Uterus (tissue), 4 donors: Measurements from ENCODE around the gene PSMC5. TPM values are rescaled to one million over a fixed set of nuclear protein-coding genes. Genes with fewer than 3 reads are reported as not detected.
A peak's percentile ranks its signal among the peaks of the same experiment; 100 is the strongest.

Experiments used
- DNase-seq, 2 donors: peaks; one replicate each; pipeline ENCODE4 v3.0.0-alpha.2; 2019 to 2020
- H3K27ac ChIP-seq, 2 donors: fragments of 200-600 bp; sonication (generic); 1 replicate in 1 of 2; 2 replicates in 1 of 2; pipeline ENCODE4 v1.5.1; 2016 to 2018
- H3K27me3 ChIP-seq, 2 donors: fragments of 200-600 bp; sonication (generic); one replicate each; pipeline ENCODE4 v1.5.1; 2018 to 2019; ENCODE audit warnings: control low read depth in 1 of 2
- H3K36me3 ChIP-seq, 2 donors: fragments of 200-600 bp; sonication (generic); one replicate each; pipeline ENCODE4 v1.5.1; 2019; ENCODE audit warnings: control low read depth in 1 of 2
- H3K4me1 ChIP-seq, 2 donors: fragments of 200-600 bp; sonication (generic); one replicate each; pipeline ENCODE4 v1.5.1; 2018 to 2019; ENCODE audit warnings: control low read depth in 1 of 2
- H3K4me3 ChIP-seq, 2 donors: fragments of 200-600 bp; sonication (generic); 1 replicate in 1 of 2; 2 replicates in 1 of 2; pipeline ENCODE4 v1.5.1; 2018 to 2019; ENCODE audit warnings: mild to moderate bottlenecking in 1 of 2
- H3K9me3 ChIP-seq, 2 donors: fragments of 200-600 bp; sonication (generic); one replicate each; pipeline ENCODE4 v1.5.1; 2019; ENCODE audit warnings: control low read depth in 1 of 2
- POLR2A ChIP-seq, 2 donors: fragments of 450-650 bp; IDR thresholded peaks; one replicate each; pipeline ENCODE4 v1.6.1; 2016; ENCODE audit warnings: antibody characterized with exemption in 2 of 2, mild to moderate bottlenecking in 1 of 2, moderate library complexity in 1 of 2
- intact Hi-C: fragments of 100-400 bp; cut with DNase I; formaldehyde crosslinking; loops from one replicate; pipeline ENCODE4 v1.15.1; 2023; ENCODE audit warnings: low total_unique reads
- total RNA-seq, 4 donors: library from RNA; depleted of rRNA in 3 of 4; stranded (reverse); fragments of >200 nt in 3 of 4; gene quantifications; one replicate each; pipeline versions ENCODE4 v1.1.0 to v1.2.4, GENCODE V29; 2014 to 2023
- TF ChIP-seq, protein P1 (sequence below), 4 experiments: fragments of 200-600 bp in 2 of 4; fragments of 450-650 bp in 2 of 4; sonication (generic) in 2 of 4; IDR thresholded peaks; one replicate each; pipeline ENCODE4 v1.5.1; 2016 to 2019; ENCODE audit warnings: antibody characterized with exemption in 4 of 4, mild to moderate bottlenecking in 2 of 4, moderate library complexity in 1 of 4
- donor health status: DM: yes; HTN: yes; CAD: no.

Gene PSMC5
- total RNA-seq, 4 donors from 2014 or later, result 12.6 to 103 (median 40.2) TPM

DNA sequence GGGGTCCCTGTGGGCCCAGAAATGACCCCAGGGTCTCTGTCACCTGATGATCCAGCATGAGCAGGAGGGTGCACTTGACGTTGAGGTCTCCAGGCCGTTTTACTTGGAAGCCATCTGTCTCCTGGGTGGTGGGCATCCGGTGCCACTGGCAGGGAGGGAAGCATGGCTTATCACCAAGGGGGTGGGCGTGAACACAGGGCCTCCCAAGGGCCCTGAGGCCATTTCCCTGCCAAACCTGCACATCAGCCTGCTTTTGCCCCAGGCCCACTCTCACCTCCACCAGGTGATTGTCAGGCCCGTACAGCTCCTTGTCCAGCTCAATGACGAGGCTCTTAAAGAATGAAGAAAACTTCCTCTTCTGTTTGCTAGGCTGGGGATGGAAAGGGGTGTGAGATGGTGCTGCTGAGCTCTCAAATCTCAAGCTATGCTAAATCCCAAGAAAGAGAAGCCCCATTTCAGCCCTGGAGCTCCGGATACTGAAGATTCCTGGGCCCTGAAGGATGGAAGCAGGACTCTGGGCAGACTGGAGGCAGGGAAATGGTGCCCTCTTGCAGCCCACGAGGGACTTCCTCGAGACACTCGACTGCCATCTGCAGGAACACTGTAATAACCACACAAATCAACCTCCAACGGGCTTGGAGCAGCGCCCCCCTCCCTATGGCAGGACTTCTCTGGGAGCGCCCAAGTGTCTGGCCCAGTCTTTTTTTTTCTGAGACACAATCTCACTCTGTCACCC, 7.4 kb downstream of the PSMC5 start:
- DNase-seq, result no peak
- Histone ChIP-seq H3K36me3 (no peaks in the 10 kb centered on the region), H3K27me3 (no peaks in the 10 kb centered on the region), H3K4me1 (peaks cover 7 to 15% of the 10 kb centered on the region in 2 donors), H3K9me3 (no peaks in the 10 kb centered on the region), H3K27ac (no peak overlapping the region), H3K4me3 (no peak overlapping the region)
- intact Hi-C loops, result no loop called here
- TF ChIP-seq POLR2A (IDR thresholded peaks at IDR 0.05), result no peak
- TF ChIP-seq, protein P1, sequence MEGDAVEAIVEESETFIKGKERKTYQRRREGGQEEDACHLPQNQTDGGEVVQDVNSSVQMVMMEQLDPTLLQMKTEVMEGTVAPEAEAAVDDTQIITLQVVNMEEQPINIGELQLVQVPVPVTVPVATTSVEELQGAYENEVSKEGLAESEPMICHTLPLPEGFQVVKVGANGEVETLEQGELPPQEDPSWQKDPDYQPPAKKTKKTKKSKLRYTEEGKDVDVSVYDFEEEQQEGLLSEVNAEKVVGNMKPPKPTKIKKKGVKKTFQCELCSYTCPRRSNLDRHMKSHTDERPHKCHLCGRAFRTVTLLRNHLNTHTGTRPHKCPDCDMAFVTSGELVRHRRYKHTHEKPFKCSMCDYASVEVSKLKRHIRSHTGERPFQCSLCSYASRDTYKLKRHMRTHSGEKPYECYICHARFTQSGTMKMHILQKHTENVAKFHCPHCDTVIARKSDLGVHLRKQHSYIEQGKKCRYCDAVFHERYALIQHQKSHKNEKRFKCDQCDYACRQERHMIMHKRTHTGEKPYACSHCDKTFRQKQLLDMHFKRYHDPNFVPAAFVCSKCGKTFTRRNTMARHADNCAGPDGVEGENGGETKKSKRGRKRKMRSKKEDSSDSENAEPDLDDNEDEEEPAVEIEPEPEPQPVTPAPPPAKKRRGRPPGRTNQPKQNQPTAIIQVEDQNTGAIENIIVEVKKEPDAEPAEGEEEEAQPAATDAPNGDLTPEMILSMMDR (IDR thresholded peaks at IDR 0.05), result no peak

- Histone ChIP-seq H3K4me3 (no peak overlapping the region), H3K9me3 (no peaks in the 10 kb centered on the region), H3K4me1 (peaks cover 7 to 15% of the 10 kb centered on the region in 2 donors), H3K27ac (no peak overlapping the region), H3K27me3 (no peaks in the 10 kb centered on the region), H3K36me3 (no peaks in the 10 kb centered on the region)
- DNase-seq, result no peak
- intact Hi-C loops, result no loop called here
- no peak for TF ChIP-seq POLR2A (IDR thresholded peaks at IDR 0.05)
- TF ChIP-seq, protein P1 (IDR thresholded peaks at IDR 0.05), result no peak
Observed at GRCh38 chr17:63835167-63835720, 8.0 kb downstream of the PSMC5 start.

GRCh38 chr17:63836811-63837210, 9.6 kb downstream of the PSMC5 start:
- Histone ChIP-seq H3K36me3 (no peaks in the 10 kb centered on the region), H3K27ac (peak overlapping the region in 1 of 2 donors; percentile 86), H3K27me3 (no peaks in the 10 kb centered on the region), H3K4me1 (peaks cover 14 to 20% of the 10 kb centered on the region in 2 donors), H3K4me3 (no peak overlapping the region), H3K9me3 (no peaks in the 10 kb centered on the region)
- DNase-seq, result no peak
- no peak for TF ChIP-seq POLR2A (IDR thresholded peaks at IDR 0.05)
- TF ChIP-seq, protein P1 (IDR thresholded peaks at IDR 0.05), result no peak
- intact Hi-C loops, result no loop called here

DNA sequence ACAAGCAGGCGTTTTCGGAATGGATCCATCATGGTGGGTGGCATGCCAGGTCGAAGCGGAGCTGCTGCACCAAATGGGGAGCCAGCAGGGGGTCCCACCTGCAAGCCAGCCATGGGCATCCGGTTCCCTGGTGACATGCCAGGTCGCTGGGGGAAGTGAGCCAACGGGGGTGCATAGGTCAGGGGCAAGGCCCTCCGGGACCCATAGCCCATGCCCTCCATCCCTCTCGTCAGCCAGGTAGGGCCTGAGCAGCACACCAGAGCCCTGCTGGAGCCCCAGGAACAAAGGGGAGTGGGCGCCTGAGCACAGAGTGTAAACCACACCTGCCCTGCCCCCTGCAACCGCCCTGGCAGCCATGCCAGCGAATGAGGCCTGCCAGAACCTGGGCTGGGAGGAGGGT, 10.2 kb downstream of the PSMC5 start:
- Histone ChIP-seq H3K4me3 (no peak overlapping the region), H3K27ac (peak overlapping the region; percentile 86 to 95), H3K36me3 (no peaks in the 10 kb centered on the region), H3K9me3 (no peaks in the 10 kb centered on the region), H3K4me1 (peaks cover 14 to 20% of the 10 kb centered on the region in 2 donors), H3K27me3 (peaks cover 0 to under 1% of the 10 kb centered on the region in 2 donors)
- no peak for TF ChIP-seq POLR2A (IDR thresholded peaks at IDR 0.05)
- TF ChIP-seq, protein P1 (IDR thresholded peaks at IDR 0.05), result no peak
- intact Hi-C loops, result no loop called here
- no peak for DNase-seq

- H3K36me3 ChIP-seq, result no peaks in the 10 kb centered on the region
- H3K27me3 ChIP-seq, result peaks cover 0 to 3% of the 10 kb centered on the region in 2 donors
- H3K4me3 ChIP-seq, result peak overlapping the region in 1 of 2 donors; percentile 1
- peak overlapping the region; percentile 86 to 95 for H3K27ac ChIP-seq
- no peaks in the 10 kb centered on the region for H3K9me3 ChIP-seq
- intact Hi-C loops, result no loop called here
- peaks cover 14 to 20% of the 10 kb centered on the region in 2 donors for H3K4me1 ChIP-seq
- DNase-seq, result no peak
- TF ChIP-seq, protein P1 (IDR thresholded peaks at IDR 0.05), result no peak
- TF ChIP-seq POLR2A (IDR thresholded peaks at IDR 0.05), result no peak
Observed at GRCh38 chr17:63837962-63838600, 10.8 kb downstream of the PSMC5 start.
